ENCODE measurements around the gene SMARCC2. TPM values are rescaled to one million over a fixed set of nuclear protein-coding genes. Genes with fewer than 3 reads are reported as not detected.

Gene SMARCC2
- total RNA-seq, 1 experiment from 2014 or later, result 94.8 TPM

DNA sequence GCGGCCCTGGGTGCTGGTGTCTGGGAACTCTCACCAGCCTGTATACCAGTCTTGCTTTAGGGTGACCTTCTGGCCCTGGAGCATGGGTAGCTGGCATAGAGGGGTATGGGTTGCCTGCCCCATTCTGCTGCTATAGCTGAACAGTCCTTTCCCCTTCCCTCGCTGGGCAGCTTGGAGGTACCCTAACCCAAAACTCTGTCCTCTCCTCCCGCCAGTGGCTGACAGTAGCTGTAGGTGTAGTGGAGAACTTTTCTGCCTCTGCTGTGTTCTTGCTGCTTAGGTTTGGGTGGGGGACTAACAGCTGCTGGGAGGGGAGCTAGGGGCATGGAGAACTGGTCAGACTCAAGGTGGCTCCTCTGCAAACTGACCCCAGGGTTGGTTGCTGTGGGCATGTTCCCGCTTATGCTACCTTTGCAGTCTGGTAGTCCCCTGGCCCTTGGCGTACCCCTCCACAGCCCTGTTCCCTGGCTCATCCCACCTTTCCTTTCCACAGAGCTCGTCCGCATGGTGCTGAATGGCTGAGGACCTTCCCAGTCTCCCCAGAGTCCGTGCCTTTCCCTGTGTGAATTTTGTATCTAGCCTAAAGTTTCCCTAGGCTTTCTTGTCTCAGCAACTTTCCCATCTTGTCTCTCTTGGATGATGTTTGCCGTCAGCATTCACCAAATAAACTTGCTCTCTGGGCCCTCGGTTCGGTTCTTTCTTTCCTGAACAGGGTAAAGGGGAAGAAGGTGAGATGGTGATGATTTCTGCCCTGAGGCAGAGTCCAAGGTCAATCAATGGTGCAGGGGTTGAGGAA lies 28.2 kb downstream of the SMARCC2 start:
- intact Hi-C loops (cut with micrococcal nuclease; ENCODE audit: unreplicated experiment), result no loop called here
- no TSS peak for BruUV-seq (replicated peaks)
- Mint-ChIP-seq H3K27me3 (ENCODE audit: insufficient read depth, unreplicated experiment) (no peaks in the 10 kb centered on the region), H3K9me3 (ENCODE audit: unreplicated experiment) (no peaks in the 10 kb centered on the region), H3K4me1 (ENCODE audit: low read depth, unreplicated experiment) (peaks cover 20% of the 10 kb centered on the region), H3K27ac (ENCODE audit: unreplicated experiment) (peak overlapping the region; percentile 88), H3K4me3 (ENCODE audit: unreplicated experiment) (peak overlapping the region; percentile 79), H3K36me3 (ENCODE audit: insufficient read depth, unreplicated experiment) (peaks cover 92% of the 10 kb centered on the region)
- H3K4me3 ChIP-seq (ENCODE audit: low read depth, low read length), result no peak overlapping the region
- H3K9me3 ChIP-seq, result no peaks in the 10 kb centered on the region
- H3K4me1 ChIP-seq, result peaks cover 14% of the 10 kb centered on the region
- POLR2A ChIA-PET, result interaction anchor here (1.1 to 1.5 kb wide), 3 partner anchors 11 to 61 kb away, joined by 3 to 4 read pairs (median 4); partner anchors contain the start of genes ESYT1 and RNF41
- H3K27me3 ChIP-seq (replicated peaks; ENCODE audit: control insufficient read depth, insufficient read depth, low read length), result no peaks in the 10 kb centered on the region
- TF ChIP-seq CTCF (IDR thresholded peaks at IDR 0.05; ENCODE audit: insufficient read depth in 1 of 2, low read depth in 1 of 2, low read length in 1 of 2, severe bottlenecking in 1 of 2, unreplicated experiment in 1 of 2), result no peak
- CTCF ChIA-PET, result interaction anchor here (1.7 kb wide), 1 partner anchor 43 kb away, joined by 6 read pairs; the partner anchor contains the start of gene ZC3H10
- DNase-seq, result no peak
- no peaks in the 10 kb centered on the region; the same call in none of the 2 replicates for H3K36me3 ChIP-seq (ENCODE audit: control insufficient read depth, insufficient read depth, low read length)

DNA sequence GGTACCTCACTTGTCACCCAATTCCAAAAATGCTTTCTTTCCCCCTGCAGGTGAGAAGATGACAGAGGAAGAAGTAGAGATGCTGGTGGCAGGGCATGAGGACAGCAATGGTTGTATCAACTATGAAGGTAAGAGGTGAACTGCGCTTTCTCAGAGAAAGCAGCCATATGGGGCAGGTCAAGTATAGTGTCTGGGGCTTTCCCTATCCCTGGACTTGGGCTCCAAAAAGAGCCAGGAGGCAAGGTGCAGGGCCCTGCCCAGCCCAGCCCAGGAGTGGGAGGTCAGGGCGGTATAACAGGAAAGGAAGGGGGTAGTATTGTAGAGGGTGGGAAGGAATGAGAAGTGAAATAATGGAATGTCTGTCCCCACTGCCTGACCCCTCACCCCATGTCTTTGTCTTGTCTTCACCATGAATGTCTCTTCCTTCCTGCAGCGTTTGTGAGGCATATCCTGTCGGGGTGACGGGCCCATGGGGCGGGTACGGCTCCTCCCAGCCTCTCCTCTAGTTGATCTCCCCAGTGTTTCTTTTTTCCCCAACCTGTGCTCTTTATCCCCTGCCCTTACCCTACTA lies 29.0 kb downstream of the SMARCC2 start:
- intact Hi-C loops (cut with micrococcal nuclease; ENCODE audit: unreplicated experiment), result no loop called here
- Histone ChIP-seq H3K36me3 (ENCODE audit: control insufficient read depth, insufficient read depth, low read length) (no peaks in the 10 kb centered on the region; the same call in none of the 2 replicates), H3K9me3 (no peaks in the 10 kb centered on the region), H3K4me3 (ENCODE audit: low read depth, low read length) (no peak overlapping the region), H3K4me1 (peaks cover 14% of the 10 kb centered on the region), H3K27me3 (replicated peaks; ENCODE audit: control insufficient read depth, insufficient read depth, low read length) (no peaks in the 10 kb centered on the region)
- H3K4me1 Mint-ChIP-seq (ENCODE audit: low read depth, unreplicated experiment), result peaks cover 25% of the 10 kb centered on the region
- H3K36me3 Mint-ChIP-seq (ENCODE audit: insufficient read depth, unreplicated experiment), result peaks cover 90% of the 10 kb centered on the region
- TF ChIP-seq CTCF (IDR thresholded peaks at IDR 0.05; ENCODE audit: insufficient read depth in 1 of 2, low read depth in 1 of 2, low read length in 1 of 2, severe bottlenecking in 1 of 2, unreplicated experiment in 1 of 2), result no peak
- ChIA-PET CTCF (no interaction called here), POLR2A (interaction anchor here (1.2 to 1.5 kb wide), 2 partner anchors 11 to 32 kb away, joined by 3 to 4 read pairs; partner anchors contain the start of gene ESYT1)
- no peaks in the 10 kb centered on the region for H3K27me3 Mint-ChIP-seq (ENCODE audit: insufficient read depth, unreplicated experiment)
- H3K9me3 Mint-ChIP-seq (ENCODE audit: unreplicated experiment), result no peaks in the 10 kb centered on the region
- peak overlapping the region; percentile 79 for H3K4me3 Mint-ChIP-seq (ENCODE audit: unreplicated experiment)
- peak overlapping the region; percentile 88 for H3K27ac Mint-ChIP-seq (ENCODE audit: unreplicated experiment)
- no TSS peak for BruUV-seq (replicated peaks)
- no peak for DNase-seq

GRCh38 chr12:56159482-56160192 lies 29.6 kb downstream of the SMARCC2 start:
- Histone ChIP-seq H3K4me3 (ENCODE audit: low read depth, low read length) (peak overlapping the region; percentile 59), H3K4me1 (peaks cover 14% of the 10 kb centered on the region), H3K9me3 (no peaks in the 10 kb centered on the region), H3K27me3 (replicated peaks; ENCODE audit: control insufficient read depth, insufficient read depth, low read length) (no peaks in the 10 kb centered on the region), H3K36me3 (ENCODE audit: control insufficient read depth, insufficient read depth, low read length) (no peaks in the 10 kb centered on the region; the same call in none of the 2 replicates)
- Mint-ChIP-seq H3K4me3 (ENCODE audit: unreplicated experiment) (peak overlapping the region; percentile 79), H3K4me1 (ENCODE audit: low read depth, unreplicated experiment) (peaks cover 32% of the 10 kb centered on the region), H3K27ac (ENCODE audit: unreplicated experiment) (peak overlapping the region; percentile 88), H3K36me3 (ENCODE audit: insufficient read depth, unreplicated experiment) (peaks cover 84% of the 10 kb centered on the region), H3K9me3 (ENCODE audit: unreplicated experiment) (no peaks in the 10 kb centered on the region), H3K27me3 (ENCODE audit: insufficient read depth, unreplicated experiment) (no peaks in the 10 kb centered on the region)
- no peak for DNase-seq
- BruUV-seq (replicated peaks), result no TSS peak
- no peak for TF ChIP-seq CTCF (IDR thresholded peaks at IDR 0.05; ENCODE audit: insufficient read depth in 1 of 2, low read depth in 1 of 2, low read length in 1 of 2, severe bottlenecking in 1 of 2, unreplicated experiment in 1 of 2)
- intact Hi-C loops (cut with micrococcal nuclease; ENCODE audit: unreplicated experiment), result loop anchor here (1.0 kb wide), 1 partner anchor 30 kb away; the partner anchor contains the start of gene SMARCC2
- ChIA-PET POLR2A (interaction anchor here (1.2 to 2.2 kb wide), 4 partner anchors 31 to 56 kb away, joined by 4 to 27 read pairs (median 8); partner anchors contain the start of genes ESYT1, PA2G4 and ZC3H10), CTCF (interaction anchor here (1.7 to 2.2 kb wide), 3 partner anchors 30 to 41 kb away, joined by 7 to 24 read pairs (median 14); partner anchors contain the start of genes ESYT1, SMARCC2 and ZC3H10)
